Thymus (tissue), 11 donors: ENCODE results near the gene KCNE1. TPM values are rescaled to one million over a fixed set of nuclear protein-coding genes. Genes with fewer than 3 reads are reported as not detected.
"Not testable (repeated sequence)": the region's sequence is repeated elsewhere in the genome, so short reads cannot be mapped to it uniquely, and the experiment has no call there.

ENCODE experiments used
- DNase-seq, 9 donors: peaks; one replicate each; pipeline ENCODE4 v3.0.0-alpha.2; 2013; ENCODE audit warnings: low spot score in 9 of 9, low read depth in 6 of 9, missing footprints in 1 of 9
- H3K27ac ChIP-seq, 2 donors: one replicate each; pipeline ENCODE4 v1.5.1; 2013; ENCODE audit warnings: control low read depth in 1 of 2, low read depth in 1 of 2, low read length in 1 of 2, mild to moderate bottlenecking in 1 of 2, moderate library complexity in 1 of 2
- H3K27me3 ChIP-seq, 2 donors: one replicate each; pipeline ENCODE4 v1.5.1; 2013; ENCODE audit warnings: low read length in 1 of 2; ENCODE audit not compliant: control insufficient read depth in 2 of 2, insufficient read depth in 1 of 2
- H3K36me3 ChIP-seq, 2 donors: one replicate each; pipeline ENCODE4 v1.5.1; 2013; ENCODE audit warnings: low read length in 1 of 2, mild to moderate bottlenecking in 1 of 2, moderate library complexity in 1 of 2; ENCODE audit not compliant: control insufficient read depth in 2 of 2, insufficient read depth in 2 of 2
- H3K4me1 ChIP-seq, 2 donors: one replicate each; pipeline ENCODE4 v1.5.1; 2013; ENCODE audit warnings: low read length in 2 of 2; ENCODE audit not compliant: control insufficient read depth in 2 of 2, insufficient read depth in 2 of 2
- H3K4me3 ChIP-seq, 2 donors: one replicate each; pipeline ENCODE4 v1.5.1; 2013; ENCODE audit warnings: low read length in 2 of 2, control low read depth in 1 of 2, mild to moderate bottlenecking in 1 of 2
- H3K9me3 ChIP-seq, 2 donors: one replicate each; pipeline ENCODE4 v1.5.1; 2013; ENCODE audit warnings: low read length in 1 of 2, mild to moderate bottlenecking in 1 of 2; ENCODE audit not compliant: control insufficient read depth in 2 of 2, insufficient read depth in 1 of 2
- WGBS: extraction: QIAGEN DNeasy Blood & Tissue Kit; methylation state at CpG from one replicate; pipeline ENCODE4 v1.1.7; 2013; 5-methylcytosine and 5-hydroxymethylcytosine counted together
- polyA plus RNA-seq: library from polyadenylated mRNA; stranded (reverse); fragments of 200-250 nt; gene quantifications from one replicate; pipeline ENCODE4 v1.2.3, GENCODE V29; 2013
- total RNA-seq: library from RNA; stranded (reverse); fragments of 120-200 nt; gene quantifications from one replicate; pipeline ENCODE4 v1.2.4, GENCODE V29; 2013
- donor health status: healthy.

The KCNE1 gene
- total and polyA plus RNA-seq, 2 donors = 0.19 to 0.94 TPM

- DNase-seq, H3K36me3 ChIP-seq, H3K27me3 ChIP-seq, H3K9me3 ChIP-seq, H3K4me1 ChIP-seq, H3K4me3 ChIP-seq, H3K27ac ChIP-seq: not testable (repeated sequence)
- no CpG with 5 or more reads among the region's 8 CpGs for WGBS
Measured at GRCh38 chr21:34427339-34427738, 84.7 kb downstream of the KCNE1 start.

- WGBS = no CpG with 5 or more reads among the region's 4 CpGs
- H3K27ac ChIP-seq, H3K4me3 ChIP-seq, H3K9me3 ChIP-seq, H3K36me3 ChIP-seq, H3K27me3 ChIP-seq, H3K4me1 ChIP-seq, DNase-seq: not testable (repeated sequence)
Measured at GRCh38 chr21:34423805-34424204, 88.2 kb downstream of the KCNE1 start, which contains the start of gene SMIM34. SMIM34 (minus strand) TSS chr21:34423951; CDS start chr21:34423839, 112 bp downstream.

- not testable (repeated sequence) for H3K4me1 ChIP-seq, H3K27ac ChIP-seq, DNase-seq, H3K36me3 ChIP-seq, H3K9me3 ChIP-seq, H3K27me3 ChIP-seq, H3K4me3 ChIP-seq
- WGBS = no CpG with 5 or more reads among the region's 5 CpGs
Measured at GRCh38 chr21:34417448-34418077, 94.4 kb downstream of the KCNE1 start.

DNA sequence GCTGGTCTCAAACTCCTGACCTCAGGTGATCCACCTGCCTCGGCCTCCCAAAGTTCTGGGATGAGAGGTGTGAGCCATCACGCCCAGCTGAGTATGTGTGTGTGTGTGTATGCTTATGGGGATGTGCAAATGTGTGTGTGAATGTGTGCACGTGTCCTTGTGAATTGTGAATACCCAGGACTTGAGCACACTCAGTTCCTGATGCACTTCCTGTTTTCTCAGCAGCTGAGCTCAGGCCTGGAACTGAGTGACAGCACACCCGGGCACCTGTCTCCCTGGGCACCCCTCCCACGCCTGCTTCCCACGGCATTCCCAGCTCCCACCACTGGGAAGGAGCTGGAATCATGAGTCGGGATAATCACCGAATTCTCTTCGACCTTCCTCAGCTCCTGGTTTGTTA is 104.7 kb downstream of the KCNE1 start:
- not testable (repeated sequence) for H3K4me1 ChIP-seq, DNase-seq, H3K4me3 ChIP-seq, H3K36me3 ChIP-seq, H3K9me3 ChIP-seq, H3K27me3 ChIP-seq, H3K27ac ChIP-seq
- no CpG with 5 or more reads among the region's 9 CpGs for WGBS

DNA sequence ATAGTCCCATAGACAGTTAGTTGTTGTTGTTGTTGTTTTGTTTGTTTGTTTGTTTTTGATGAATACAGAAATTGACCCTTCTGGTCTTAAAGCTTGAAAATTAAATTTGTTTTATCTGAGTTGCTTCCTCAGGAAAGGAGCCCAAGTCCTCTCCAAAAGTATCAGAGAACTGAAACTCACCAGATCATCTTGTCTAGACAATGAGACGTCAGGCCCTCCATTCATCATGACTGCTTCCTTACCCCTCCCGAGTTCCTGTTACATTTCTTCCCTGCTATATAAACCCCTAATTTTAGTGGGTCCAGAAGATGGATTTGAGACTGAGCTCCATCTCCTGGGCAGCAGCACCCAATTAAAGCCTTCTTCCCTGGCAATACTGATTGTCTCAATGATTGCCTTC is 105.3 kb downstream of the KCNE1 start:
- WGBS = no CpG with 5 or more reads among the region's 2 CpGs

DNA sequence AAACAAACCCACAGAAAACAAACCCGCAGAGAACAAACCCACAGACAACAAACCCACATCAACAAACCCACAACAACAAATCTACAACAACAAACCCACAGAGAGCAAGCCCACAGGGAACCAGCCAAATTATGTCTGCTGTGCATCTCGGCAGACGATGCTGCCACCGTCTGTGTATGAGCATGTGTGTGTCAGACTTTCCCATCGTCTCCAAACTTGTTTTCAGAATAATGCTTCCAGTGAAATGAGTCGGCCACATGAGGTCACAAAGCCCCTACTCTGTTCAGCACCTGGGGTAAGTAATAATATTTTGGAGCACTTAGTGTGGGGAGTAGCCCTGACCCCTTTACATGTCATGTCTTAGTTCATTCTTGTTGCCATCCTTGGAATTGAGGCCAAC is 105.9 kb downstream of the KCNE1 start:
- not testable (repeated sequence) for H3K27ac ChIP-seq, H3K4me3 ChIP-seq, H3K36me3 ChIP-seq, DNase-seq, H3K9me3 ChIP-seq, H3K27me3 ChIP-seq, H3K4me1 ChIP-seq
- WGBS = no CpG with 5 or more reads among the region's 6 CpGs

More for the DNA sequence above, 105.3 kb downstream of the KCNE1 start:
- not testable (repeated sequence) for H3K27ac ChIP-seq, H3K36me3 ChIP-seq, DNase-seq, H3K4me3 ChIP-seq, H3K27me3 ChIP-seq, H3K9me3 ChIP-seq, H3K4me1 ChIP-seq

GRCh38 chr21:34405686-34406085 is 106.3 kb downstream of the KCNE1 start:
- H3K36me3 ChIP-seq, H3K4me1 ChIP-seq, H3K9me3 ChIP-seq, DNase-seq, H3K27ac ChIP-seq, H3K27me3 ChIP-seq, H3K4me3 ChIP-seq: not testable (repeated sequence)
- no CpG with 5 or more reads among the region's 2 CpGs for WGBS

DNA sequence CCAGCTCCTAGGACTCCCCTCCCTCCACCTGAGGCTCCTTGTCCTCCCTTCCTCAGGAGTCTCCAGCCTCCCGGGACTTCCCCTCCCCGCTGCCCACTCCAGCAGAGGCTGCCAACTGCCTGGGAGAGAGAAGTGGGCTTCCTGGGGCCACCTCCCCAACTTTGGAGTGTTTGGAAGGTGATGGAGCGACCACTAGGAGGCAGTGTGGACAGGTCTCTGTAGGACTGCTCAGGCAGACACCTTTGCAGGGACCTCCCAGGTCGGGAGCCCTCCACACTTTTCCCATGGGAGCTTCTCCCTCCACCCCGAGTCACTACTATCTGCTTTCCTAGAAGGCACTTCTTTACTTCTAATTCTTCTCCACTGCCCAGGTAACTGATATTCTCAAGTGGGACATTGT is 107.3 kb downstream of the KCNE1 start:
- not testable (repeated sequence) for H3K4me3 ChIP-seq, H3K9me3 ChIP-seq, DNase-seq, H3K27ac ChIP-seq, H3K27me3 ChIP-seq, H3K4me1 ChIP-seq, H3K36me3 ChIP-seq
- WGBS = no CpG with 5 or more reads among the region's 5 CpGs

GRCh38 chr21:34400522-34400921 is 111.5 kb downstream of the KCNE1 start:
- H3K4me1 ChIP-seq, H3K27ac ChIP-seq, DNase-seq, H3K36me3 ChIP-seq, H3K4me3 ChIP-seq, H3K9me3 ChIP-seq, H3K27me3 ChIP-seq: not testable (repeated sequence)
- WGBS = no CpG with 5 or more reads among the region's 5 CpGs
